ENCODE data around the gene NHEJ1. TPM values are rescaled to one million over a fixed set of nuclear protein-coding genes. Genes with fewer than 3 reads are reported as not detected.

NHEJ1 gene
- total and polyA plus RNA-seq, 2 experiments from 2014 or later: 8.4 to 9.4 TPM

DNA sequence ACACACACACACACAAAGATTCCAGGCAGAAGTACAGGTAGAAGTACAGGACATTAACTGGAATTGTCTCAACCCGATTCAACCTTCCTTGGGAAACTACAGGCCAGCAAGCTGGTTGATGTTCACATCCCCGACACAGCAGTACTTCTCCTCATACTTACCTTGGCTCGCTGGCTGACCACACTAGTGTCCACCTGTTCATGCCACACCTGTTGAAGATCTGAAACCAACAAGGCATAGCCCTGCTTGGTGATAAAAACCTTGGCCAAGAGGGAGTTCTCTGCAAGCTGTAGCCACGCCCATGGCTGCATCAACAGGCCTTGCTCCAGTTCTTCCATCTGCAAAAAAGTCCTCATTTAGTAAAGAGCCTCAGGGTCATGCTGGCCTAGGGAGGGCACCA, 2.6 kb downstream of the NHEJ1 start:
- H3K36me3 ChIP-seq: peaks cover 3% of the 10 kb centered on the region
- H3K27ac ChIP-seq: no peak overlapping the region
- TF ChIP-seq, protein P1, sequence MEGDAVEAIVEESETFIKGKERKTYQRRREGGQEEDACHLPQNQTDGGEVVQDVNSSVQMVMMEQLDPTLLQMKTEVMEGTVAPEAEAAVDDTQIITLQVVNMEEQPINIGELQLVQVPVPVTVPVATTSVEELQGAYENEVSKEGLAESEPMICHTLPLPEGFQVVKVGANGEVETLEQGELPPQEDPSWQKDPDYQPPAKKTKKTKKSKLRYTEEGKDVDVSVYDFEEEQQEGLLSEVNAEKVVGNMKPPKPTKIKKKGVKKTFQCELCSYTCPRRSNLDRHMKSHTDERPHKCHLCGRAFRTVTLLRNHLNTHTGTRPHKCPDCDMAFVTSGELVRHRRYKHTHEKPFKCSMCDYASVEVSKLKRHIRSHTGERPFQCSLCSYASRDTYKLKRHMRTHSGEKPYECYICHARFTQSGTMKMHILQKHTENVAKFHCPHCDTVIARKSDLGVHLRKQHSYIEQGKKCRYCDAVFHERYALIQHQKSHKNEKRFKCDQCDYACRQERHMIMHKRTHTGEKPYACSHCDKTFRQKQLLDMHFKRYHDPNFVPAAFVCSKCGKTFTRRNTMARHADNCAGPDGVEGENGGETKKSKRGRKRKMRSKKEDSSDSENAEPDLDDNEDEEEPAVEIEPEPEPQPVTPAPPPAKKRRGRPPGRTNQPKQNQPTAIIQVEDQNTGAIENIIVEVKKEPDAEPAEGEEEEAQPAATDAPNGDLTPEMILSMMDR (IDR thresholded peaks at IDR 0.05; ENCODE audit: low read depth, low read length): no peak
- H3K9me3 ChIP-seq (ENCODE audit: low read depth): no peaks in the 10 kb centered on the region
- H3K4me1 ChIP-seq (ENCODE audit: low read depth): peaks cover 4% of the 10 kb centered on the region
- no peak overlapping the region for H3K4me3 ChIP-seq
- H3K27me3 ChIP-seq: no peaks in the 10 kb centered on the region
- DNase-seq (ENCODE audit: low read depth in 1 of 2, low spot score in 1 of 2): no peak

DNA sequence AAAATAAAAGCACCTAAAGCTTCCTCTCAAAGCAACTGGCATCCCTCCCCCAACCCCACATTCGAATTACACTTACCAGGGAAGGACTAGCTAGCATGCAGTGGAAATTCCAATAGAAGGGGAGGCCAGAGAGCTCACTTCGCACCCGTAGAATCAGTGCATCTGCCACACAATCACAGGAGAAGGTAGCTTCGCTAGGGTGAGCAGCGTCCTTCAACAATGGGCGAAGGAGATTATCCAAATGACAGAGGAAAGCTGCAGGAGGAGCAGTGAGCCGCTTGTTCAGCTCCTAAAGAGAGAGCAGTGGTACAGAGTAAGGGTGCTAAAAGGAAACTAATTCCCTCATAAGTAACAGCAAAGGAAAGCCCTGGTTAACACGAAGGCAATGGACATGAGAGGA, 3.2 kb downstream of the NHEJ1 start:
- TF ChIP-seq, protein P1 (IDR thresholded peaks at IDR 0.05; ENCODE audit: low read depth, low read length): no peak
- Histone ChIP-seq H3K4me3 (no peak overlapping the region), H3K4me1 (ENCODE audit: low read depth) (peaks cover 4% of the 10 kb centered on the region), H3K27me3 (no peaks in the 10 kb centered on the region), H3K36me3 (peaks cover 3% of the 10 kb centered on the region), H3K9me3 (ENCODE audit: low read depth) (no peaks in the 10 kb centered on the region), H3K27ac (no peak overlapping the region)
- DNase-seq (ENCODE audit: low read depth in 1 of 2, low spot score in 1 of 2): no peak

DNA sequence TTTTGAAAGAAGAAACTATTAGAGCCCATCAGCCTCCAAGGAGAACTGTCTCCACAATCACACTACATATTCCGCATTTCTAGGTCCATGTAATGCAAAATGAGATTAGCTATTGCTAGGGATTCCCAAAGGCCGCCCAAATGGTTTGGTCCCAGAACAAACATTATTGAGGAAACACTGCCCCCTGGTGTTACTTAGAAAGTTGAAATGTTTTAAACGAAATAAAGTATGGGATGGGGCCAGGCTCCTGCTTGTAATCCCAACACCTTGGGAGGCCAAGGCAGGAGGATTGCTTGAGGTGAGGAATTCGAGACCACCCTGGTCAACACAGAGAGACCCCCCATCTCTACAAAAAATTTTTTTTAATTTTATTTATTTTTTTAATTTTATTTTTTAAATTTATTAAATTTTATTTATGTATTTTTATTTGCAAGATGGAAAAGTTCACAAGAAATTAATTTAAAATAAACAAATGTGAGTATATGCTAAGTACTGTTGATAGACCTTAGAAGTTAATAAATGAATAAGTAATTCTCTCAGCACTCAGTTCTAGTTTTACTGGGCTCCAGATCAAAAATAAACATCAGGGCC, 5.5 kb downstream of the NHEJ1 start:
- peaks cover 4% of the 10 kb centered on the region for H3K4me1 ChIP-seq (ENCODE audit: low read depth)
- TF ChIP-seq, protein P1 (IDR thresholded peaks at IDR 0.05; ENCODE audit: low read depth, low read length): peak; percentile 46
- DNase-seq (ENCODE audit: low read depth in 1 of 2, low spot score in 1 of 2): peak; percentile 85 to 90
- peaks cover 3% of the 10 kb centered on the region for H3K36me3 ChIP-seq
- no peaks in the 10 kb centered on the region for H3K27me3 ChIP-seq
- no peak overlapping the region for H3K4me3 ChIP-seq
- no peak overlapping the region for H3K27ac ChIP-seq
- no peaks in the 10 kb centered on the region for H3K9me3 ChIP-seq (ENCODE audit: low read depth)

DNA sequence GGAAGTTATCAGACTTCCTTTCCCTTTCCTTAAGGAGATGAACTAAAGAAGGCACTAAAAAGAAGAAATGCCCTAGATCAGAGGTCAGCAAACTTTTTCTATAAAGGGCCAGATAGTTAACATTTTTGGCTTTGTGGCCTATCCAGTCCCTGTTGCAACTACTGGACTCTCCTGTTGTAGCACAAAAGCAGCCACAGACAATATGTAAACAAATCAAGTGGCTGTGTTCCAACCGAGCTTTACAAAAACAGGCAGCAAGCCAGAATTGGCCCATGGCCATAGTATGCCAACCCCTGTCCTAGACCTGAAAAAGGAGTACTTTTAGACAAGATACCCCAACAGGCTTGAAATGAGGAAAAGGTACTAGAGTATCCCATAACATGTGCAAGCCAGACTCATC, 10.9 kb downstream of the NHEJ1 start:
- peak in 1 of 2 donors; percentile 48 for DNase-seq (ENCODE audit: low read depth in 1 of 2, low spot score in 1 of 2)
- Histone ChIP-seq H3K4me3 (no peak overlapping the region), H3K4me1 (ENCODE audit: low read depth) (no peaks in the 10 kb centered on the region), H3K27me3 (no peaks in the 10 kb centered on the region), H3K27ac (no peak overlapping the region), H3K36me3 (peaks cover 7% of the 10 kb centered on the region), H3K9me3 (ENCODE audit: low read depth) (no peaks in the 10 kb centered on the region)
- TF ChIP-seq, protein P1 (IDR thresholded peaks at IDR 0.05; ENCODE audit: low read depth, low read length): no peak

DNA sequence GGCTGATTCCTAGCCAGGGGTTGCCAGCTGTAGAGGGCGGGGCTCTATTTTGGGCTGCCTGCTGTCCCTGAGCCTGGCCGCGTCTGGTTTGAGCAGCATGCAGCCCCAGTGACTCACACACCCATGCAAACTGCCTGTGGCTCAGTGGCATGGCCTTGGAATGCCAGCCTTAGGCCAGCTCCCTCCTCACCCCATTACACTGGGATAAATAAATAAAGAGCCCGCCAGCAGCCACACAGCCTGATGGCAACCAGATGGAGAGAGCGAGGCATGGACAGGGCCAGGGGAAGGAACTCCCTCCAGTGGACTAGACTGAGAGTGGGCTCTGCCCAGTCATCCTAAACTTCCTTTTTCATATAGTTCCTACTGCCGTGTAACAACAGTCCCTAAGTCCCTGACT, 18.3 kb downstream of the NHEJ1 start:
- TF ChIP-seq, protein P1 (IDR thresholded peaks at IDR 0.05; ENCODE audit: low read depth, low read length): peak; percentile 14
- H3K27me3 ChIP-seq: no peaks in the 10 kb centered on the region
- H3K36me3 ChIP-seq: peaks cover 9% of the 10 kb centered on the region
- DNase-seq (ENCODE audit: low read depth in 1 of 2, low spot score in 1 of 2): peak in 1 of 2 donors; percentile 47
- no peak overlapping the region for H3K4me3 ChIP-seq
- H3K27ac ChIP-seq: no peak overlapping the region
- no peaks in the 10 kb centered on the region for H3K9me3 ChIP-seq (ENCODE audit: low read depth)
- no peaks in the 10 kb centered on the region for H3K4me1 ChIP-seq (ENCODE audit: low read depth)
